Measurements from ENCODE around the gene OCA2. TPM values are rescaled to one million over a fixed set of nuclear protein-coding genes. Genes with fewer than 3 reads are reported as not detected.

The OCA2 gene
- total RNA-seq, 2 experiments from 2014 or later = not detected

GRCh38 chr15:27903405-27903804, 195.7 kb downstream of the OCA2 start:
- DNase-seq (ENCODE audit: low spot score) = no peak
- ChIA-PET POLR2A (no interaction called here), CTCF (ENCODE audit: unreplicated experiment) (no interaction called here)
- H3K36me3 ChIP-seq (ENCODE audit: insufficient read depth, low read length) = no peaks in the 10 kb centered on the region
- H3K9me2 ChIP-seq (ENCODE audit: insufficient read depth, low read length) = no peaks in the 10 kb centered on the region
- no peaks in the 10 kb centered on the region for H3K4me1 ChIP-seq (ENCODE audit: insufficient read depth, low read length, poor library complexity, severe bottlenecking)
- H4K20me1 ChIP-seq (ENCODE audit: insufficient read depth, low read length) = no peaks in the 10 kb centered on the region
- no peak overlapping the region for H3K4me2 ChIP-seq (ENCODE audit: low read length)
- no peak for TF ChIP-seq CTCF (conservative IDR thresholded peaks at IDR 0.05; ENCODE audit: low read length)
- no peak for TF ChIP-seq EZH2phosphoT487 (IDR thresholded peaks at IDR 0.05; ENCODE audit: borderline replicate concordance, low read depth, low read length)
- H3K4me3 ChIP-seq (ENCODE audit: low read depth, low read length, poor library complexity, severe bottlenecking) = no peak overlapping the region
- no peak overlapping the region for H3K27ac ChIP-seq (ENCODE audit: low read depth, low read length, poor library complexity, severe bottlenecking)
- intact Hi-C loops (cut with micrococcal nuclease; ENCODE audit: unreplicated experiment) = no loop called here
- no TSS peak for BruUV-seq (replicated peaks)
- H2AFZ ChIP-seq (ENCODE audit: low read length) = no peak overlapping the region
- H3K9me3 ChIP-seq (ENCODE audit: low read length) = no peaks in the 10 kb centered on the region
- H3K79me2 ChIP-seq (ENCODE audit: insufficient read depth, low read depth, low read length) = no peaks in the 10 kb centered on the region

- no peaks in the 10 kb centered on the region for H3K4me1 ChIP-seq (ENCODE audit: insufficient read depth, low read length, poor library complexity, severe bottlenecking)
- no peak for TF ChIP-seq EZH2phosphoT487 (IDR thresholded peaks at IDR 0.05; ENCODE audit: borderline replicate concordance, low read depth, low read length)
- TF ChIP-seq CTCF (conservative IDR thresholded peaks at IDR 0.05; ENCODE audit: low read length) = no peak
- H2AFZ ChIP-seq (ENCODE audit: low read length) = no peak overlapping the region
- no peak for DNase-seq (ENCODE audit: low spot score)
- no peaks in the 10 kb centered on the region for H3K9me3 ChIP-seq (ENCODE audit: low read length)
- no peaks in the 10 kb centered on the region for H3K79me2 ChIP-seq (ENCODE audit: insufficient read depth, low read depth, low read length)
- no peak overlapping the region for H3K27ac ChIP-seq (ENCODE audit: low read depth, low read length, poor library complexity, severe bottlenecking)
- no peaks in the 10 kb centered on the region for H3K9me2 ChIP-seq (ENCODE audit: insufficient read depth, low read length)
- ChIA-PET POLR2A (no interaction called here), CTCF (ENCODE audit: unreplicated experiment) (no interaction called here)
- intact Hi-C loops (cut with micrococcal nuclease; ENCODE audit: unreplicated experiment) = no loop called here
- no peaks in the 10 kb centered on the region for H3K36me3 ChIP-seq (ENCODE audit: insufficient read depth, low read length)
- no peaks in the 10 kb centered on the region for H4K20me1 ChIP-seq (ENCODE audit: insufficient read depth, low read length)
- no TSS peak for BruUV-seq (replicated peaks)
- no peak overlapping the region for H3K4me2 ChIP-seq (ENCODE audit: low read length)
- H3K4me3 ChIP-seq (ENCODE audit: low read depth, low read length, poor library complexity, severe bottlenecking) = no peak overlapping the region
These were observed 196.3 kb downstream of the OCA2 start for GRCh38 chr15:27902680-27903385.

- CTCF ChIA-PET (ENCODE audit: unreplicated experiment) = no interaction called here
- BruUV-seq (replicated peaks) = no TSS peak
These were observed 199.4 kb downstream of the OCA2 start for GRCh38 chr15:27899583-27900285.

More at GRCh38 chr15:27899583-27900285, 199.4 kb downstream of the OCA2 start:
- TF ChIP-seq CTCF (conservative IDR thresholded peaks at IDR 0.05; ENCODE audit: low read length) (no peak), EZH2phosphoT487 (IDR thresholded peaks at IDR 0.05; ENCODE audit: borderline replicate concordance, low read depth, low read length) (no peak)
- Histone ChIP-seq H3K9me2 (ENCODE audit: insufficient read depth, low read length) (no peaks in the 10 kb centered on the region), H3K4me1 (ENCODE audit: insufficient read depth, low read length, poor library complexity, severe bottlenecking) (no peaks in the 10 kb centered on the region), H4K20me1 (ENCODE audit: insufficient read depth, low read length) (no peaks in the 10 kb centered on the region), H3K27ac (ENCODE audit: low read depth, low read length, poor library complexity, severe bottlenecking) (no peak overlapping the region), H3K79me2 (ENCODE audit: insufficient read depth, low read depth, low read length) (no peaks in the 10 kb centered on the region), H3K9me3 (ENCODE audit: low read length) (no peaks in the 10 kb centered on the region), H3K4me2 (ENCODE audit: low read length) (no peak overlapping the region), H3K36me3 (ENCODE audit: insufficient read depth, low read length) (no peaks in the 10 kb centered on the region), H2AFZ (ENCODE audit: low read length) (no peak overlapping the region), H3K4me3 (ENCODE audit: low read depth, low read length, poor library complexity, severe bottlenecking) (no peak overlapping the region)
- intact Hi-C loops (cut with micrococcal nuclease; ENCODE audit: unreplicated experiment) = no loop called here
- POLR2A ChIA-PET = no interaction called here
- no peak for DNase-seq (ENCODE audit: low spot score)
